NCI-H2227 (cell line): ENCODE measurements around the gene HAUS7.

ENCODE experiments used
- DNase-seq: peaks from one replicate; lab custom pipeline; 2025; ENCODE audit not compliant: unreplicated experiment; lab: John Stamatoyannopoulos, UW

Gene HAUS7

GRCh38 chrX:153477901-153478300 lies 7.5 kb upstream of the HAUS7 start:
- no peak for DNase-seq

GRCh38 chrX:153477364-153477857 lies 7.0 kb upstream of the HAUS7 start:
- DNase-seq: no peak

GRCh38 chrX:153476666-153477363 lies 6.4 kb upstream of the HAUS7 start:
- no peak for DNase-seq

GRCh38 chrX:153475751-153476281 lies 5.4 kb upstream of the HAUS7 start:
- DNase-seq: no peak

- DNase-seq: no peak
Measured at GRCh38 chrX:153475271-153475670, 4.9 kb upstream of the HAUS7 start.

GRCh38 chrX:153474718-153475117 lies 4.3 kb upstream of the HAUS7 start:
- DNase-seq: peak; percentile 51

- DNase-seq: no peak
Measured at GRCh38 chrX:153474266-153474665, 3.9 kb upstream of the HAUS7 start.

GRCh38 chrX:153473126-153473525 lies 2.8 kb upstream of the HAUS7 start:
- DNase-seq: no peak

GRCh38 chrX:153471663-153472280 lies 1.4 kb upstream of the HAUS7 start:
- DNase-seq: no peak

GRCh38 chrX:153469811-153470410 lies 465 bp downstream of the HAUS7 start:
- peak; percentile 48 for DNase-seq

- no peak for DNase-seq
Measured at GRCh38 chrX:153468008-153468580, 2.3 kb downstream of the HAUS7 start.

- DNase-seq: no peak
Measured at GRCh38 chrX:153465691-153466380, 4.5 kb downstream of the HAUS7 start.

GRCh38 chrX:153464116-153464515 lies 6.3 kb downstream of the HAUS7 start:
- DNase-seq: no peak

- no peak for DNase-seq
Measured at GRCh38 chrX:153463556-153463955, 6.8 kb downstream of the HAUS7 start.

GRCh38 chrX:153463031-153463430 lies 7.3 kb downstream of the HAUS7 start:
- no peak for DNase-seq

- no peak for DNase-seq
Measured at GRCh38 chrX:153462291-153462690, 8.1 kb downstream of the HAUS7 start.

- DNase-seq: peak; percentile 70
Measured at GRCh38 chrX:153460826-153461225, 9.6 kb downstream of the HAUS7 start.

GRCh38 chrX:153459986-153460385 lies 10.4 kb downstream of the HAUS7 start:
- no peak for DNase-seq

- DNase-seq: no peak
Measured at GRCh38 chrX:153458476-153458875, 11.9 kb downstream of the HAUS7 start.

- DNase-seq: no peak
Measured at GRCh38 chrX:153457827-153458466, 12.4 kb downstream of the HAUS7 start.
